Amniotic epithelial cell (primary cell): ENCODE data around the gene ZMYND15.

Experiments used
- DNase-seq: peaks from one replicate; pipeline ENCODE4 v3.0.0-alpha.2; 2010; ENCODE audit warnings: low read depth

The ZMYND15 gene

DNA sequence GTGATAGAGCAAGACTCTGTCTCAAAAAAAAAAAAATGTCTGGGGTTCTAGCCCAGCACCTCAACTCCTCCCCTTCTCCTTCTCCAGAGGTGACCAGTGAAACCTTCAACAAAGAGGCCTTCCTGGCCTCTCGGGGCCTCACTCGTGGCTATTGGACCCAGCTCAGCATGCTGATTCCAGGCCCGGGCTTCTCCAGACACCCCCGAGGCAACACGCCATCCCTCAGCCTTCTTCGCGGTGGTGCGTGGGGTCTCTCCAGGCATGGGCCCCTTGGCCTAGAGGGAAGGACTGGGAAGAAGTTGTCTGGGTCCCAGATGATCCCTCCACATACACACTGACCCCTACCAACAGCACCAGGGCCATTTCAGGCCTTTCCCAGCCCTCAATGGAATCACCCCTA is 3.6 kb downstream of the ZMYND15 start:
- DNase-seq: no peak

DNA sequence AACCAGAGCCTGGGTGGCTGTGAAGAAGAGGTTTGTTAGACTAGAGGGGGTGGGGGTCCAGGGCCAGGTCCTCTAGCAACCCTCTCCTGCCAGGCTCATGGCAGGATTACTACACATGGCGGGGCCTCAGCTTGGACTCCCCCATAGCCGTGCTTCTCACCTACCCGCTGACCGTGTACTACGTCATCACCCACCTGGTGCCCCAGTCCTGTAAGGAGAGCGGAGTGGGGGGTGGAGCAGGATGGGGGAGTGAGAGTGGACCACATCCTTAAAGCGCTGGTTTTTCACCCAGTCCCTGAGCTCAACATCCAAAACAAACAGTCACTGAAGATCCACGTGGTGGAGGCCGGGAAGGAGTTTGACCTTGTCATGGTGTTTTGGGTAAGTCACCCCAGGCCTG is 4.3 kb downstream of the ZMYND15 start:
- no peak for DNase-seq

DNA sequence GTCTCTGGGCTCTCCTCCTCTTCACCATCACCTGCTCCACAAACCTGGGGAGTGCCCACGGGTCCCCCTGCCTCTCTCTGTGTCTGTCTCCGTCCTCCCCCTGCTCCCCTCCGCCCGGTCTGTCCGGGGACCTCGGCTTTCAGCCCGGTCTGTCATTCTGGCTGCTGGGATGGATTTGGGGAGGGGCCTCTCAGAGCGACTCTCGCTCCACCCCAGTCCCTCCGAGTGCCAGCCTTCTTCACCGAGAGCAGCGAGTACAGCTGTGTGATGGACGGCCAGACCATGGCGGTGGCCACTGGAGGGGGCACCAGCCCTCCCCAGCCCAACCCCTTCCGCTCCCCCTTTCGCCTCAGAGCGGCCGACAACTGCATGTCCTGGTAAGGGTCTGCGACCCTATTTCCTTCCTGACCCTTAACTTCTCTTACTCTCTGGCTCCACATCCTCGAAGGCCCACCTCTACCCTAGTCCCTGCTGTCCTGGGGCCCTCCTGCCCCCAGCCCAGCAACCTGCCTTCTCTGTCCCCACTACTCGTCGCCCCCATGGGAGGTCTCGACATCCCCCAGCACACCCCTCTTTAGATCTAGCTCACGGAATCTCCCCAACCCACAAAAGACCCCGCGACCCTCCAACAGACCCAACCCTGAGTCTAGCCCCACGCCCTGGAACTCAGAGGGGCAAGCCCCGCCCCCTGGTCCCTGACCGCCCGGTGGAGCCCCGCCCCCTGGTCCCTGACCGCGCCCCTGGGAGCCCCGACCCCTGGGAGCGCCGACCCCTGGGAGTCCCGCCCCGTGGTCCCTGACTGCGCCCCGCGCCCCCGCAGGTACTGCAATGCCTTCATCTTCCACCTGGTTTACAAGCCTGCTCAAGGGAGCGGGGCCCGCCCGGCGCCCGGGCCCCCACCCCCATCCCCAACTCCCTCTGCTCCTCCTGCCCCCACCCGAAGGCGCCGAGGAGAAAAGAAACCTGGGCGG is 5.7 kb downstream of the ZMYND15 start:
- no peak for DNase-seq

DNA sequence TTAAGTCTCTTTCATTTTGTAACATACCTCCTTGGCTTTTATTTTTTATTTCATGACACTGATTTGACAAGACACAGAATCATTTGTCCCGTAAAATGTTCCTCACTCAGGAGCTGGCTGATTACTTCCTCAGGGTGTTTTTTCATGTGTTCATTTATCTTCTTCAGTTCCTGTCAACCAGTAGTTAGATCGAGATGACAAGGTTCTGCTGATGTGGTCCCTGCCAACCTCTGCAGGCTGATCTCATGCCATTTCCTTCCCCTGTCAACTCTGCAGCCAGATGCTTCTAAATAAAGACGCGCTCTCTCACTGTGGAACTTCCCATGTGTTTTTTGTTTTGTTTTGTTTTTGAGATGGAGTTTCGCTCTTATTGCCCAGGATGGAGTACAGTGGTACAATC is 8.2 kb downstream of the ZMYND15 start:
- no peak for DNase-seq

DNA sequence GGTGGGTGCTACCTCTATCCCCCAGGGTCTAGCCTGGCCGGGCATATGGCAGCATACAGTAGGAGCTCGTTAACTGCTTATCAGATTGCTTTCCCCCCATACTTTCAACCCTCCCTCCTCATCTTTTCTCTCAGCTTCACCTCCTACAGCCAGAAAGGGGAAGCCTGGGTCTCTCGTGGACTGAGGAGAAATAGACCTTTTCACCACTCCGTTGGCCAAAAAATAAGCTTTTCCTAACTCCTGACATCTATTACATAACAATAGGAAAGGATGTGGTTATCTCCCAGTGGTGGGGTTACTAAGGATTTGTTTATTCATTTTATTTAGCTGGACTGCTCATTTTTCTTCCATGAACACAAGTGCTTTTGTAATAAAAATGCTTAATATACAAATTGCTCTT is 9.1 kb downstream of the ZMYND15 start:
- no peak for DNase-seq

DNA sequence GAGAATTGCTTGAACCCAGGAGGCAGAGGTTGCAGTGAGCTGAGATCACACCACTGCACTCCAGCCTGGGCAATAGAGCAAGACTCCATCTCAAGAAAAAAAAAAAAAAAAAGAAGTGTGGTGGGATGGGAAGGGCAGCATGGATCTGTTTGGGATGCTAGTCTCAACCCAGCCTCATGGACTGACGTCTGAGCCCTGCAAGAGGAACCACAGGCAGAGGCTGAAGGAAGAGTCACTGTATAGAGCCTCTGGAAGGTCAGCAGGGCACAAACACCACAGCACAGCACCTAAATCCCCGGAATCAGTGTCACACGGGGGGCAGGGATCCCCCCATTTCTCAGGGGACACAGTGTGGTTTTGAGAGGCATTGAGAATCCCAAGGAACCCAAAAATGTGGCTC is 11.0 kb downstream of the ZMYND15 start:
- DNase-seq: no peak

DNA sequence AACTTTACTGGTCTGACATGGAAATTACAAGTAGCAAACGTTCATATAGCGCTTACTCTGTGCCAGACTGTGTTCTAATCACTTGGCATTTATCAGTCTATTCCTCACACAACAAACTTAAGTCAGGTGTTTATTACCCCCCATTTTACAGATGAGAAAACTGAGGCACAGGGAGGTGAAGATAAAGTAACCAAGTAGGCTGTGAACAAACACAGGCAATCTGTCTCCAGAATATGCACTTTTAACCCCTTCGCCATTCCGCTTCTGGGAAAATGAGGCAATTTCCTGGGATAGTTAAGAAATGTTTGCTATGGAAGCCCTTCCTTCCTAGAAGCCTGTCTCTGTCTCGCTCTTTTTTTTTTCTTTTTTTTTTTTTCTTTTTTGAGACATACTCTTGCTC is 12.3 kb downstream of the ZMYND15 start:
- peak; percentile 58 for DNase-seq

DNA sequence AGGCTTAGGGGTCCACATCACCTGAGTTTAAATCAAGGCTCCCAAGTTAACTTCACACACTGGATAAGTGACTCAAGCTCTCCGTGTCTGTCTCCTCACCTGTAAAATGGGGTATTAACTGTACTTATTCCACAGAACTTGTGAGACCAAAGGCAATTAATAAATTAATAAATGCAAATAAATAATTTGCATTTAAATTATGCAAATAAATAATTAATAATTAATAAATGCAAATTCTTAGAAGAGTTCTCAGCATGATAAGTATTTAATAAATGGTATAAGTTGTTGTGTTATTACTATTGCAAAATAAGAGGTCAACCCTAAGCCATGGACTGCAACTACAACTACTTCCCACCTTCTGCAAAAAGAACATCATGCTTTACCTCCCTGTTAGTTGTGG is 13.8 kb downstream of the ZMYND15 start:
- DNase-seq: no peak

DNA sequence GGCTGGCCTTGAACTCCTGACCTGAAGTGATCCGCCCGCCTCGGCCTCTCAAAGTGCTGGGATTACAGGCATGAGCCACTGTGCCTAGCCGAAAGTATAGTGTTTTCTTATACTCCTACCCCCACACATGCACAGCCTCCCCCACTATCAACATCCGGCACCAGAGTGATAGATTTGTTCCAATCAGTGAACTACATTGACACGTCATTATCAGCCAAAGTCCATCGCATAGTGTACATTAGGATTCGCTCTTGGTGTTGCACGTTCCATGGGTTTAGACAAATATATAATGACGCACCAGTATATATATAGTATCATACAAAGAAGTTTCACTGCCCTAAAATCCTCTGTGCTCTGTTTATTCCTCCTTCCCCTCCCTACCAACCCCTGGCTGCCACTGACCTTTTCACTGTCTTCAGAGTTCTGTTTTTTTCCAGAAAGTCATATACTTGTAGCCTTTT is 20.2 kb downstream of the ZMYND15 start:
- no peak for DNase-seq

DNA sequence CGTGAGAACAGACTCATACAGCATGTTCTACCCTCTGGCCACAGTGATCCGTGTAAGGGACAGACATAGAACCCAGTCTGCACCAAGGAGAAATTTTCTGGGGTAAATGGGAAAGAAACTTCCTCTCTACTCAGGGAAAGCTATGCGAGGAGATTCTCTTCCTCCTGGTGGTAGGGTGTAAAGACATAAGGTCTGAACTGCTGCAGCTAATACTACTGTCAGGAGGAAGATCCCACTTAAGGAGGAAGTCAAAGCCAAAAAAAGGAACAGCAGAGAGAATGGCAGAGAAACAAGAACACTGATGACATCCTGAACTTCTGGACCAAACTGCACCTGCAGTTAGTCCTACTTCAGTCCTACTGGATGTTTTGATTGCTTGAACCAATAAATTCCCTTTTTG is 25.0 kb downstream of the ZMYND15 start:
- DNase-seq: no peak

DNA sequence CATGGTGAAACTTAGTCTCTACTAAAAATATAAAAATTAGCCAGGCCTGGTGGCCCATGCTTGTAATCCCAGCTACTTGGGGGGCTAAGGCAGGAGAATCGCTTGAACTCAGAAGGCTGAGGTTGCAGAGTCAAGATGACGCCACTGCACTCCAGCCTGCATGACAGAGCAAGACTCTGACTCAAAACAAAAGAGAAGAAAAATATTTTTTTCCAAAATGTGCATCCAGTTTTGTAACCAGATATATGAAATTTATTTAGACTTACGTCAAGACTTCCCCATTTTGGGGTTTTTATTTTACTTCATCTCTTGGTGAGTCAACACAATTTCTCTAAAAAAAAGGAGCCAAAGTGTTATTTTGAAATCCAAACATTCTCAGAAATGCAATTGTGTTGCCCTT is 26.6 kb downstream of the ZMYND15 start:
- peak; percentile 10 for DNase-seq

DNA sequence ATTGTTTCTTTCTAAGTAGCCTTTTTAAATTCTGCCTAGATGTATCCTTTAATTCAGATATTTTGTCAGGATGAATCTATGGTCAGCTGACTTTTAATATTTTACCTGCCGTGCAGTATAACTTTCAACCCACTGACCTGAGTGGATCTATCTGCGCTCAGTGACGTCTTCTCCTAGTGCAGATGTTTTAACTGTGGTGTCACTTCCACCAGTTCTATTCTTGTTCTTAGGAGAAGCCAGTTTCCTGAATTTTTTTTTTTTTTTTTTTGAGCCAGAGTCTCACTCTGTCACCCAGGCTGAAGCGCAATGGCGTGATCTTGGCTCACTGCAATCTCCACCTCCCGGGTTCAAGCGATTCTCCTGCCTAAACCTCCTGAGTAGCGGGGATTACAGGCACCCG is 27.1 kb downstream of the ZMYND15 start:
- DNase-seq: no peak

DNA sequence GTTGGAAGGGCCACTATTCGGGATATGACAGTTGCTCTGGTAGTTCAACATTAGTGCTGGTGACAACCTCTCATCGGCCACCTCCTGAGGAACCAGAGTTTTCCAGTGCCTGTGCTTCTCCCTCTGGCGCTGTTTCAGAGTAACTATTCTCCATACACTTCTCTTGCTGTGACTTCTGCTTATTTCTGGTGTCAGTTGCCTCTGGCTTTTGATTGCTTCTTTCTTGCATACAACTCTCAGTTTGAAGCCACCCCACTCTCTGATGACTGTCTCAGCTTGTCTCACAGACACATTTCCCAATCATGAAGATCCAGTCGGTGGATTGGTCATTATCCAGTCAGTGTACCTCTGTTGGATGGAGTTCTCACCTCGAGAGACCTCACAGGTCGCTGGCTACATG is 28.7 kb downstream of the ZMYND15 start:
- no peak for DNase-seq

DNA sequence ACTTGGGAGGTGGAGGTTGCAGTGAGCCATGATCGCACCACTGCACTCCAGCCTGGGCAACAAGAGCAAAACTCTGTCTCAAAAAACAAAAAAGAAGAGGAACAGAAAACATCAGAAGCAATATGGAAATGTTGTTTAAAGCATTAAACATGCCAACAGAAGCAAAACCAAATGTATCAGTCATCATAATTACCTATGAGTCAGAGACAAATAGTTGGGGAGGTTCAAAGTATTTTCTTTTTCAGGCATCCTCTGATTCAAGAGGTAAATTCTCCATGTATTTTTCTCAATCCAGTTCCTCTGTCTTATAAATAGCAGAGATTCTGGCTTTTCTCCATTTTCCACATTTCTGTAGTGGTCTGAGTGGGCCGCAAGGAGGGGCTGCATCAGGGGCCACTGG is 30.0 kb downstream of the ZMYND15 start:
- DNase-seq: peak; percentile 29

DNA sequence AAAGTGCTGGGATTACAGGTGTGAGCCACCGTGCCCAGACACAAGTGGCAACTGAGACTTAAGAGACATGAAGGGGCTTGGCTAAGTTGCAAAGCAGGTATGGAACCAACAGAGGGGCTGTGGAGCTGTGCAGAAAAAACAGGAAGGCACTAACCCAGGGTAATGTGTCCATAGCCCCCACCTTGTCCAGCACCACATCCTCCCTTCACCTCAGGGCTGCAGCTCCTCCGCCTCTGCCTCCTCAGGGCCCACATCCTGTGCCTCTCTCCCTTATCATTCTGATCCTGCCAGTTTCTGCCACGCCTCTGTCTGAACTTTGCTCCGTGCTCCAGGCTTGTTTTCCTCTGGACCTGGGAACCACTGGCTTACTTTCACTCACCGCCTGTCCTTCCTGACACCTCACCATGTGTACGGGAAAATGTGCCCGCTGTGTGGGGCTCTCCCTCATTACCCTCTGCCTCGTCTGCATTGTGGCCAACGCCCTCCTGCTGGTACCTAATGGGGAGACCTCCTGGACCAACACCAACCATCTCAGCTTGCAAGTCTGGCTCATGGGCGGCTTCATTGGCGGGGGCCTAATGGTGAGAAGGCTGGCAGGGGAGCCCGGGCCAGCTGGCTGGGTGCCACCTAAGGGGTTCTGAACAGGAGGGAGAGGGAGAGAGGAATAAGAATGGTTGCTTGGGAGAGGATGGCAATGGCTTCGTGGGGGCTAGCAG is 32.0 kb downstream of the ZMYND15 start, which contains the start of gene TM4SF5:
TM4SF5 (plus strand) TSS at position 368 of the 716 bp plus-strand sequence; CDS start at position 405, 37 bp downstream.
- no peak for DNase-seq

DNA sequence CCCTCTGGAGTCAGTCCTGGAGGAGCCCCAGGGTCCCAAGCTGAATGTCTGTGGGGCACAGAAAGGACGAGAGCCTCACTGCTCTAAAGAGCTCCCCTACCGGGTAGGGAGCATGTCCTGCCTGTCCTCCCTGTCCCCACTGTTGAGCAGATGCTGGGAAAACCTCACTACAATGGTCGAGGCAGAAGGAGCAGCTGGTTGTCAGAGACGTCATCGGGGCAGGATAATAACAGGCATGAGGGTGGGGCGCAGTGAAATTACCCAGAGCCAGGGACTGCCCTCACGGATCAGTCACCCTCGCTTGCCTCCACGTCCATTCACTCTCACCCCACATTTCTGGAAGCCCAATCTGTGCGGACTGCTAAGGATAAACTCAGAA is 32.6 kb downstream of the ZMYND15 start:
- DNase-seq: no peak

DNA sequence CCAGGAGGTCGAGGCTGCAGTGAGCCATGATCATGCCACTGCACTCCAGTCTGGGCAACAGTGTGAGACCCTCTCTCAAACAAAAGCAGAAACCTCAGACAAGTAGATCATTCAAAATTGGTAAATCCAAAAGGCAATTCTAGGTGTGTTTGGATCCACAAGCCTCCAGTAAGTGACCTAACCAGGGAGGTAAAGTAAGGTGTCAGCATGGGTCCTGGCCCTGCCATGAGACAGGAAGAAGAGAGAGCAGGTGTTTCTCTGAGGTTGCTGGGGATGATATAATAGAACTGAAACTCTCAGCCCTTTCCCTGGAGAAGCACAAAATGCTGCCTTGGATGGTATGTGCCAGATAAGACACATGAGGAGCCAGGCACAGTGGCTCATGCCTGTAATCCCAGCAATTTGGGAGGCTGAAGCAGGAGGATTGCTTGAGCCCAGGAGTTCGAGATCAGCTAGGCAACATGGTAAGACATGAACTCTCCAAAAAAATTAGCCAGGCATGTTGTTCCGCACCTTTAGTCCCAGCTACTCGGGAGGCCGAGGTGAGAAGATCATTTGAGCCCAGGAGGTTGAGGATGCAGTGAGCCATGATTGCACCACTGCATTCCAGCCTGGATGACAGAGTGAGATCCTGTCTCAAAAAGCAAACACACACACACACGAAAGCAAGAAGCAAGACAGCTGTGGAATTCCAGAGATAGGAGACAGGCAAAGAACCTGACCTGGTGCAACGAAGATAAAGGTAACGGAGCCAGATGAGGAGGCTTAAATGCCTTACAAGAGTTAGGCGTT is 38.5 kb downstream of the ZMYND15 start:
- peak; percentile 88 for DNase-seq

DNA sequence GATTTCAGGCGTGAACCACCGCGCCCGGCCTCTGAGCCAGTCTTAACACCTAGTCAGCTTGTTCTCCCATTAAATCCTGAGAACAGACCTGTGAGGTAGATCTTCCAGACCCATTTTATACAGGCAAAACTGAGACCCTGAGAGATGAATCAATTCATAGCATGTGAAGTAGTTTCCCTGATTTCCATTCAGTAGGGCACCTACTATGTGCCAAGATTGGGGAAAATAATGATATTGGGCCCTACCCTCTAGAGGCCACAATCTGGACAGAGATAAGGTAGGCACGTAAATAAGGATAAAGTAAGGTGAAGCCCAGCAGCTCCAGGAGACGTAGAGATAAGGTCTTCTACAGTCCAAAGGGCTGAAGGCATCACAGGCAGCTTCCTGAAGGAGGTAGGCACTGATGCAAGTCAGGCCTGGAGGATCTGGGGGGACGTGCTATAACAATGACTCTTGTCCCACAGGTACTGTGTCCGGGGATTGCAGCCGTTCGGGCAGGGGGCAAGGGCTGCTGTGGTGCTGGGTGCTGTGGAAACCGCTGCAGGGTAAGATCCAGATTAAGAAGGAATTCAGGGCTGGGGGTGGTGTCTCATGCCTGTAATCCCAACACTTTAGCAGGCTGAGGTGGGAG is 40.8 kb downstream of the ZMYND15 start:
- no peak for DNase-seq

DNA sequence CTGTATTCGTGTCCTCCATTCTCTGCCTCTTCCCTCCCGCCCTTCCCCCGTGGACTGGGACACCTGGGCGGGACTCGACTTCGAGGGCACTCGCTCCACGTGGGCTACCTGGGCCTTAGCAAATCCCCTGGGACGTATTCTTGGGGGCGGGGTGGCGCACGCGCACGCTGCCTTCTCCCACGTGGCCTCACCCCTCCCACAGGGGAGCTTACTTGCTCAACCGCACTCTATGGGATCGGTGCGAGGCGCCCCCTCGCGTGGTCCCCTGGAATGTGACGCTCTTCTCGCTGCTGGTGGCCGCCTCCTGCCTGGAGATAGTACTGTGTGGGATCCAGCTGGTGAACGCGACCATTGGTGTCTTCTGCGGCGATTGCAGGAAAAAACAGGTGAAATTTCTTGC is 43.0 kb downstream of the ZMYND15 start:
- DNase-seq: no peak

DNA sequence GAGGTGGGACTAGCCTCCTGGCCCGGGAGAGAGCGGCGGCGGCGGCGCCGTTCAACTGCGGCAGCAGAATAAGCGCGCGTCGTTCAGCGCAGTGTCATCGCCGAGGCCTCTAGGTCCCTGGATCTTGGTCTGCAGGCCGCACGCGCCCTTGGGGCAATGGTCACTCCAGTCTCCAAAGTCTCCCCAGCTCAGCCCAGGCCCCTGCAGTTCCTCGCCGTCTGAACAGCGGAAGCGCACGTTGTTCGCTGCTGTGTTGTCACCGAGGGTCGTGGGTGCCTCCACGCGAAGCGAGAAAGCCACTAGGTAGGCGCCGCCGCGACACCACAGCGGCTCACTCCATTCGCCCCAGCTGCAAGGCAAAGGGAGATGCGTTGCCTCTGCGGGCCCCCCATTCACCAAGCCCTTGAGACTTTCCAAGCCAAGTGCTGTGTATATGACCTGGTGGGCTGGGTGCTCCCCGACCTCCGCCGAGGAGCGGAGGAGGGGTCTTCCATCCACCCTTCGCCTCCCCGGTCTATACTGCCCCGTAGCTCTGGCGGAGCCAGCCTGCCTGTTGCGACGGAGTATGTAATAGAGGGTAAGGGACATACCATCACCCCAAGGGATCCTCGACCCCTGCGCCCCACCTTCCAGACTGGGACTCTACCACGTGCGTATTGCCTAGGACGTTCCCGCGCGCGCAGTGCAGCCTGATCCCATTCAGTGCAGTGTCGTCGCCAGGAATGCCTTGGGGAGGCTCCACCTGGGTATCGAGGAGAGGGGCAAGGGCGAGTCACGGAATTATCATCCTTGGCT is 45.9 kb downstream of the ZMYND15 start:
- no peak for DNase-seq

DNA sequence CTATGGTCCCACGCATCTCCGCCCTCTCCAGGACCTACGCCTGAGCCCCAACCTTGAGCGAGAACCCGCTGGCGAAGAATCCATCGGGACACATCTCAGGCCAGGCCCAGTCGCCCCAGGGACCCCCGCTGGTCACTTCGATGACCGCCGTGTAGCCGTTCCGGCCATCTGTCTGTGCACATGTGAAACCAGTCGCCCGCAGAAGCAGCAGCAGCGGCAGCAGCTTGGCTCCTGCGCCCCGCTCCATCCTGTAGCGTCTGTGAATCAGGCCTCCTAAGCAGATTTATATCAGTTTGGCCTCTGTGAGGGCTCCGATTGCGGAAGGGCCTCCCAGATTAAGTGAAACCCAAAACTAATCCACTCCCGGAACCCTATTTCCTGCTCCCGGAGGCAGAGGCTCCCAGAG is 46.5 kb downstream of the ZMYND15 start, which contains the start of gene VMO1:
VMO1 (minus strand) TSS at position 259 of the 406 bp plus-strand sequence; CDS start at position 247, 12 bp downstream.
- peak; percentile 62 for DNase-seq
